HG02970 (cell line): ENCODE data around the gene CSK.

Experiments
- ATAC-seq: cut with Tn5 transposase; IDR thresholded peaks from one replicate; pipeline ENCODE4 v1.9.1; 2021; ENCODE audit warnings: mild to moderate bottlenecking, moderate library complexity, moderate number of reproducible peaks; ENCODE audit not compliant: unreplicated experiment, low FRiP score

Gene CSK

GRCh38 chr15:74838746-74839525 is 57.1 kb downstream of the CSK start:
- no peak for ATAC-seq

GRCh38 chr15:74839526-74840395 is 57.9 kb downstream of the CSK start:
- ATAC-seq = no peak

GRCh38 chr15:74840851-74841775 is 59.2 kb downstream of the CSK start:
- ATAC-seq = no peak

GRCh38 chr15:74841891-74842373 is 60.1 kb downstream of the CSK start:
- ATAC-seq = no peak

GRCh38 chr15:74842581-74843444 is 60.9 kb downstream of the CSK start, which contains the start of gene ULK3:
ULK3 (minus strand) TSS chr15:74843156; CDS start chr15:74843105, 51 bp downstream.
- ATAC-seq = peak; percentile 86

DNA sequence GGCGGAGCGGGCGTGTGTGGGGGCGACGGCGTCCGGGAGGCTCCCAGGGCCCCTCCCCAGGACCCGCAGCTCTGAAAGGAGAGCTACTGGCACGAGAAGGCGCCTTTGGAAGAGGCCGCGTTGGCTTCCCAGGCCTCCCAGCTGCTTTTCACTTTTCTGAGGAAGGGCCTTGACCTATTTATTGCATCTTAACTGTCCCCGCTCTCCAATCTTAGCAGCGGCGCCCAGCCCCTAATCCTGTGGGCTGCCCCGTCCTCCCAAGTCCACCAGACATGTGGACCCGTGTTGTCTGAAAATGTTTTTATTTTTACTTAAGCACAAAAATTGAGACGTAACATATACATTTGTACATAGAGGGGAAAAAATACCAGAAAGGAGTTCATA is 61.6 kb downstream of the CSK start:
- ATAC-seq = no peak

GRCh38 chr15:74843891-74844299 is 62.0 kb downstream of the CSK start:
- no peak for ATAC-seq

- ATAC-seq = no peak
Measured at GRCh38 chr15:74844319-74845207, 62.7 kb downstream of the CSK start.

- ATAC-seq = no peak
Measured at GRCh38 chr15:74845208-74845568, 63.3 kb downstream of the CSK start.

- no peak for ATAC-seq
Measured at GRCh38 chr15:74845581-74845980, 63.7 kb downstream of the CSK start.

- ATAC-seq = no peak
Measured at GRCh38 chr15:74847432-74847831, 65.6 kb downstream of the CSK start.

GRCh38 chr15:74850393-74850792 is 68.5 kb downstream of the CSK start:
- no peak for ATAC-seq

GRCh38 chr15:74851960-74852359 is 70.1 kb downstream of the CSK start:
- no peak for ATAC-seq
